IMR-90 (cell line): ENCODE results near the gene PHF19. TPM values are rescaled to one million over a fixed set of nuclear protein-coding genes. Genes with fewer than 3 reads are reported as not detected.

Experiments used
- ATAC-seq: fragments of 200-7000 bp; cut with Tn5 transposase; 2 replicates; pipeline ENCODE4 v1.9.1; 2020; ENCODE audit warnings: low read depth, mild to moderate bottlenecking, moderate library complexity
- BruUV-seq: library from RNA; stranded (reverse); fragments of 400-500 nt; replicated peaks from 2 replicates; lab custom pipeline; 2021; lab: Mats Ljungman, UMichigan
- CTCF ChIA-PET: fragments of 300-600 bp; formaldehyde crosslinking; extraction: SDS; loops from one replicate; lab custom pipeline; 2021; ENCODE audit warnings: antibody characterized with exemption; lab: Yijun Ruan, JAX
- POLR2A ChIA-PET: fragments of 300-600 bp; sonication (Branson Sonifier 250); formaldehyde crosslinking; loops from one replicate; lab custom pipeline; 2022; ENCODE audit warnings: antibody characterized with exemption; ENCODE audit not compliant: unreplicated experiment; lab: Charles Lee
- DNase-seq: peaks from one replicate; pipeline ENCODE4 v3.0.0; 2013
- H2AFZ ChIP-seq: replicated peaks from 2 replicates; pipeline ENCODE3; 2013; ENCODE audit warnings: low read length, mild to moderate bottlenecking; ENCODE audit not compliant: poor library complexity
- H2AK5ac ChIP-seq: 2 replicates; pipeline ENCODE4 v1.6.1; 2013; ENCODE audit warnings: low read depth, low read length, inconsistent platforms
- H2AK9ac ChIP-seq: replicated peaks from 2 replicates; pipeline ENCODE3; 2013; ENCODE audit warnings: mild to moderate bottlenecking, low read depth, low read length, moderate library complexity; ENCODE audit not compliant: poor library complexity
- H2BK120ac ChIP-seq: 2 replicates; pipeline ENCODE4 v1.6.1; 2013; ENCODE audit warnings: low read depth, low read length, inconsistent platforms
- H2BK15ac ChIP-seq: 3 replicates; pipeline ENCODE4 v1.6.1; 2013; ENCODE audit warnings: low read depth, low read length, inconsistent platforms
- H2BK20ac ChIP-seq: 2 replicates; pipeline ENCODE4 v1.6.1; 2013; ENCODE audit warnings: low read depth, mild to moderate bottlenecking, inconsistent platforms, low read length, moderate library complexity
- H2BK5ac ChIP-seq: 2 replicates; pipeline ENCODE4 v1.6.1; 2013; ENCODE audit warnings: mild to moderate bottlenecking, low read depth, low read length, inconsistent platforms; ENCODE audit not compliant: poor library complexity, severe bottlenecking
- H3K14ac ChIP-seq: replicated peaks from 2 replicates; pipeline ENCODE4 v1.6.1; 2013; ENCODE audit warnings: low read depth, low read length, inconsistent platforms
- H3K18ac ChIP-seq: 2 replicates; pipeline ENCODE4 v1.6.1; 2013; ENCODE audit warnings: low read depth, low read length, control low read depth
- H3K23ac ChIP-seq: 2 replicates; pipeline ENCODE4 v1.6.1; 2013; ENCODE audit warnings: low read depth, low read length, inconsistent platforms
- H3K27ac ChIP-seq: 2 replicates; pipeline ENCODE4 v1.5.1; 2013; ENCODE audit warnings: mild to moderate bottlenecking, control low read depth, low read length; ENCODE audit not compliant: insufficient read depth
- H3K27me3 ChIP-seq: 2 replicates; pipeline ENCODE4 v1.6.1; 2013; ENCODE audit warnings: low read length; ENCODE audit not compliant: control insufficient read depth, insufficient read depth
- H3K36me3 ChIP-seq: 2 replicates; pipeline ENCODE4 v1.6.1; 2013; ENCODE audit warnings: low read length, mixed read lengths; ENCODE audit not compliant: control insufficient read depth, insufficient read depth
- H3K4ac ChIP-seq: 2 replicates; pipeline ENCODE4 v1.6.1; 2013; ENCODE audit warnings: low read depth, low read length, inconsistent platforms
- H3K4me1 ChIP-seq: 2 replicates; pipeline ENCODE4 v1.6.1; 2013; ENCODE audit warnings: low read length, mixed read lengths; ENCODE audit not compliant: control insufficient read depth, insufficient read depth
- H3K4me2 ChIP-seq: 2 replicates; pipeline ENCODE4 v1.6.1; 2013; ENCODE audit warnings: low read depth, mild to moderate bottlenecking, control low read depth, low read length, moderate library complexity
- H3K4me3 ChIP-seq: 2 replicates; pipeline ENCODE4 v1.5.1; 2013; ENCODE audit warnings: low read depth, mild to moderate bottlenecking, control low read depth, low read length, moderate library complexity; ENCODE audit not compliant: insufficient read depth
- H3K56ac ChIP-seq: 2 replicates; pipeline ENCODE4 v1.6.1; 2013; ENCODE audit warnings: low read length, inconsistent platforms; ENCODE audit not compliant: insufficient read depth; ENCODE audit errors: extremely low read depth
- H3K79me1 ChIP-seq, 2 experiments: 2 replicates each; pipeline ENCODE4 v1.6.1; 2013; ENCODE audit warnings: low read length in 2 of 2, inconsistent platforms in 1 of 2, low read depth in 1 of 2
- H3K9ac ChIP-seq: 2 replicates; pipeline ENCODE4 v1.6.1; 2013; ENCODE audit warnings: low read depth, low read length, control low read depth
- H3K9me1 ChIP-seq: 2 replicates; pipeline ENCODE4 v1.6.1; 2013; ENCODE audit warnings: low read length, inconsistent platforms; ENCODE audit not compliant: insufficient read depth
- H3K9me3 ChIP-seq: 2 replicates; pipeline ENCODE4 v1.6.1; 2013; ENCODE audit warnings: low read length; ENCODE audit not compliant: control insufficient read depth, insufficient read depth
- H4K20me1 ChIP-seq: 2 replicates; pipeline ENCODE4 v1.6.1; 2013; ENCODE audit warnings: low read length, inconsistent platforms; ENCODE audit not compliant: insufficient read depth
- H4K5ac ChIP-seq: 2 replicates; pipeline ENCODE4 v1.6.1; 2013; ENCODE audit warnings: mild to moderate bottlenecking, low read depth, low read length, control low read depth
- H4K8ac ChIP-seq, 2 experiments: 2 replicates each; pipeline ENCODE4 v1.6.1; 2013; ENCODE audit warnings: low read depth in 2 of 2, low read length in 2 of 2, control low read depth in 1 of 2, inconsistent platforms in 1 of 2
- H4K91ac ChIP-seq: 2 replicates; pipeline ENCODE4 v1.6.1; 2013; ENCODE audit warnings: low read depth, low read length, inconsistent platforms; ENCODE audit not compliant: insufficient read depth
- BHLHE40 ChIP-seq: fragments of 150-350 bp; IDR thresholded peaks from 2 replicates; pipeline ENCODE4 v1.6.1; 2016; ENCODE audit warnings: mild to moderate bottlenecking, low read depth, low read length
- RFX5 ChIP-seq: IDR thresholded peaks from 2 replicates; pipeline ENCODE4 v1.8.0; 2012; ENCODE audit warnings: low read depth, mild to moderate bottlenecking, low read length, moderate library complexity
- WGBS, 2 experiments: methylation state at CpG; one replicate each; pipeline versions ENCODE4 v1.1.5 to v1.1.7; 2013; ENCODE audit warnings: missing lambda C conversion rate in 2 of 2; ENCODE audit not compliant: insufficient read length in 1 of 2; ENCODE audit errors: extremely low coverage in 2 of 2; 5-methylcytosine and 5-hydroxymethylcytosine counted together
- dilution Hi-C: fragments of 300-500 bp; cut with HindIII; formaldehyde crosslinking; loops from one replicate; pipeline ENCODE4 v1.14.3; 2018; ENCODE audit warnings: low sequenced_read_pairs; ENCODE audit not compliant: unreplicated experiment
- in situ Hi-C: fragments of 300-500 bp; cut with MboI; formaldehyde crosslinking; loops from 3 replicates; pipeline ENCODE4 v1.14.3; 2019; ENCODE audit warnings: low sequenced_read_pairs, inconsistent platforms, mixed read lengths
- intact Hi-C: fragments of 100-400 bp; cut with micrococcal nuclease; formaldehyde crosslinking; loops from 2 replicates; pipeline ENCODE4 v1.10.0; 2022
- polyA plus RNA-seq, 3 experiments: library from polyadenylated mRNA; depleted of rRNA; stranded (reverse); fragments of >200 nt; gene quantifications; 2 replicates each; pipeline ENCODE4 v1.2.3, GENCODE V29; 2012; ENCODE audit warnings: low replicate concordance in 1 of 3
- total RNA-seq: library from RNA; depleted of rRNA; stranded (reverse); fragments of >200 nt; gene quantifications from 2 replicates; pipeline ENCODE4 v1.2.3, GENCODE V29; 2012
- TF ChIP-seq, protein P1 (sequence below): conservative IDR thresholded peaks from 2 replicates; pipeline ENCODE4 v1.5.1; 2012; ENCODE audit warnings: mild to moderate bottlenecking, low read depth, low read length, improper control_type of control experiment

PHF19 gene
- total and polyA plus RNA-seq, 2 of the 4 experiments (the other 2 are of a cell fraction), result 37.6 to 55.6 TPM

DNA sequence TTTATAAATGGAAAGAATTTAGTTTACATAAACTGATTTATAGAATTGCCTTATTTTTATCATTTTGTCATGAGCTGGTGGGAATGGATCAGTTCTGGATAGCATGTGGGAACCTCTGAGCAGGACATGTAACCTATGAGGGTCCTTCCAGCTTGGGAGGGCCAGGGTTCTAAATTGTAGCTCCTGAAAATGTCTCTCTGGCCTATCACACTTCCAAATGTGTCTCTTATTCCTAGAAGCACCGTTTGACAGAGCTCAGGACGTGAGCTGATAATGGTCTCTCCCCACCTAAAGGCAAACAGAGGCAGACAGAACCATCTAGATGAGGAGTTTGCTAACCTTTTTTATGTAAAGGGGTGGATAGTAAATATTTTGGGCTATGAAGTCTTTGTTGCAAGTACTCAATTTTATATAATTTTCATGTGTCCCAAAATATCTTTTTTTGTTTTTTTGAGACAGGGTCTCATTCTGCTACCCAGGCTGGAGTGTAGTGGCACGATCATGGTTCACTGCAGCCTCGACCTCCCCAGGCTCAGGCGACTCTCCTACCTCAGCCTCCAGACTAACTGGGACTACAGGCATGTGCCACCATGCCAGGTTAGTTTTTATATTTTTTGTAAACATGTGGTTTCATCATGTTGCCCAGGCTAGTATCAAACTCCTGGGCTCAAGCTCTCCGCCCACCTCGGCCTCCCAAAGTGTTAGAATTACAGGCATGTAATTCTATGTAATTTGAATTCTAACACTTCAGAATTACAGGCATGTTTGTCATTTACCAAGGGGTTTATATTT lies 45.6 kb upstream of the PHF19 start (continued):
- TF ChIP-seq RFX5, result no peak

DNA sequence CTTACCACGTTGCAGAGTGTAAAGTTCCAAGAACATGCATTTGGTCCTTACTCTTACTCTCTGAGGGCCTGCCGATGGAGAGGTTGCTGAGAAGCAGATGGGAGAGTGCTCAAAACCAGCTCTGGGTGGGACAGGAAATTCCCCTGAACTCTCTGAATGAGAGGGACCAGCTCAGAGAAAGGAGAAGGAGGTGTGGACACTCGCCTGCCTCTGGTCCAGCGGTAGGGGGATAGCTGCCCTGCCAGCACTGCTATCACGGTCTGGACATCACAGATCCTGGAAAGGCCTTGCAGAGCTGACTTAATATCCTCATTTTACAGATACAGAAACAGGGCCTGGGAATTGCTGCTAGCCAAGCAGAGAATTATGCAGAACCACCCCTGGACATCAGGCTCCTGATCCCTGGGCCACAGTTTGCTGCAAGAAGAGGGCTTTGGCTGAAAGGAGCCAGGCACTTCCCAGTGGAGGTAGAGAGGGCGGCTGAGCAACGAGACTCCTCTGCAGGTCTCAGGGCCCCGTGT lies 44.7 kb upstream of the PHF19 start:
- POLR2A ChIA-PET, result interaction anchor here (0.9 kb wide), 1 partner anchor 10 kb away, joined by 6 read pairs; no protein-coding TSS in a partner anchor
- H2BK5ac ChIP-seq, result no peak overlapping the region

More for the DNA sequence above, 44.7 kb upstream of the PHF19 start:
- Histone ChIP-seq H3K4me3 (no peak overlapping the region), H2AK5ac (no peak overlapping the region; the same call in 1 of the 2 replicates), H4K91ac (no peak overlapping the region), H3K9ac (no peak overlapping the region), H4K20me1 (no peaks in the 10 kb centered on the region), H2AFZ (peak overlapping the region; percentile 15), H3K9me3 (0 out of 2 replicates have a peak, but pooled peaks cover 2% of the 10 kb centered on the region), H4K8ac (0 out of 4 replicates have a peak overlapping the region, but pooled peaks of 1 of the 2 experiments have one; percentile 23), H3K23ac (no peak overlapping the region), H3K4me1 (peaks cover 29% of the 10 kb centered on the region), H4K5ac (no peak overlapping the region; the same call in 1 of the 2 replicates), H3K4ac (no peak overlapping the region; the same call in 1 of the 2 replicates), H3K14ac (no peak overlapping the region; the same call in 1 of the 2 replicates), H3K79me1 (peaks cover 0 to 30% of the 10 kb centered on the region in 2 experiments; a peak in 2 of 4 replicates), H2BK20ac (no peak overlapping the region), H3K27ac (no peak overlapping the region), H2BK120ac (no peak overlapping the region), H3K36me3 (no peaks in the 10 kb centered on the region), H2AK9ac (no peak overlapping the region), H3K27me3 (no peaks in the 10 kb centered on the region), H2BK15ac (no peak overlapping the region), H3K56ac (no peak overlapping the region), H3K4me2 (no peak overlapping the region), H3K18ac (no peak overlapping the region), H3K9me1 (peaks cover 25% of the 10 kb centered on the region)
- no peak for TF ChIP-seq BHLHE40
- TF ChIP-seq, protein P1, sequence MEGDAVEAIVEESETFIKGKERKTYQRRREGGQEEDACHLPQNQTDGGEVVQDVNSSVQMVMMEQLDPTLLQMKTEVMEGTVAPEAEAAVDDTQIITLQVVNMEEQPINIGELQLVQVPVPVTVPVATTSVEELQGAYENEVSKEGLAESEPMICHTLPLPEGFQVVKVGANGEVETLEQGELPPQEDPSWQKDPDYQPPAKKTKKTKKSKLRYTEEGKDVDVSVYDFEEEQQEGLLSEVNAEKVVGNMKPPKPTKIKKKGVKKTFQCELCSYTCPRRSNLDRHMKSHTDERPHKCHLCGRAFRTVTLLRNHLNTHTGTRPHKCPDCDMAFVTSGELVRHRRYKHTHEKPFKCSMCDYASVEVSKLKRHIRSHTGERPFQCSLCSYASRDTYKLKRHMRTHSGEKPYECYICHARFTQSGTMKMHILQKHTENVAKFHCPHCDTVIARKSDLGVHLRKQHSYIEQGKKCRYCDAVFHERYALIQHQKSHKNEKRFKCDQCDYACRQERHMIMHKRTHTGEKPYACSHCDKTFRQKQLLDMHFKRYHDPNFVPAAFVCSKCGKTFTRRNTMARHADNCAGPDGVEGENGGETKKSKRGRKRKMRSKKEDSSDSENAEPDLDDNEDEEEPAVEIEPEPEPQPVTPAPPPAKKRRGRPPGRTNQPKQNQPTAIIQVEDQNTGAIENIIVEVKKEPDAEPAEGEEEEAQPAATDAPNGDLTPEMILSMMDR, result no peak
- no TSS peak for BruUV-seq
- in situ Hi-C loops (no loop called here), dilution Hi-C loops (no loop called here), intact Hi-C loops (no loop called here)
- CTCF ChIA-PET, result no interaction called here
- no peak for DNase-seq
- ATAC-seq, result no peak
- WGBS, 2 experiments, result 0% methylated on average over 1 of the region's 8 CpGs; no CpG with 5 or more reads in 1 of the 2 experiments
